ENCODE data around the gene GRAMD1B.

Gene GRAMD1B

DNA sequence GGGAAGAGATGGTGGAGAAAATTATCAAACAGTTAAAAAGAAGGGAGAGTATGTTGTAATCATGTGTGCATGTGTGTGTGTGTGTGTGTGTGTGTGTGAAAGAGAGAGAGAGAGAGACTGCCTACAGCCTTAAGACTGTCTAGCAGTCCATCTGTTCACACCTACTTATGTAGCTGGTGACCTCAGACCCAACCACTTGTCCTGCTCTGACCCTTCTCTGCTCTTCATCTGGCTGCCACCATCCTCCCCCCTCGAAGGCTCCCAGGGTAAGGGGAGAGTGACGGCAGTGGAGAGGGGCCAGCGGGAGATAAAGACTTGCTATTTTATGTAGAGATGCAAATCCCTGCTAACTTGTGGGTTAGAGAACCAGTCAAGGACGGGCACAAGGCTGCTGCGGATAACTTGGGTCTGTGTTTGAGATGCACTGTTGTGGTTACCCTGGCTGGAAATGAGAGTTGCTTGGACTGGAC lies 24.9 kb upstream of the GRAMD1B start:
- peak; percentile 10 for DNase-seq (ENCODE audit: low read depth)
- TF ChIP-seq CTCF (IDR thresholded peaks at IDR 0.05; ENCODE audit: insufficient read depth, low read depth, low read length, missing control alignments) = no peak
- H3K4me3 ChIP-seq (ENCODE audit: low read length) = no peak overlapping the region

GRCh38 chr11:123406441-123407129 lies 23.5 kb upstream of the GRAMD1B start:
- no peak for DNase-seq (ENCODE audit: low read depth)
- no peak for TF ChIP-seq CTCF (IDR thresholded peaks at IDR 0.05; ENCODE audit: insufficient read depth, low read depth, low read length, missing control alignments)
- H3K4me3 ChIP-seq (ENCODE audit: low read length) = no peak overlapping the region

- TF ChIP-seq CTCF (IDR thresholded peaks at IDR 0.05; ENCODE audit: insufficient read depth, low read depth, low read length, missing control alignments) = peak; percentile 84
- no peak overlapping the region for H3K4me3 ChIP-seq (ENCODE audit: low read length)
- DNase-seq (ENCODE audit: low read depth) = peak; percentile 81
These were observed 22.7 kb upstream of the GRAMD1B start for GRCh38 chr11:123407130-123407995.

- H3K4me3 ChIP-seq (ENCODE audit: low read length) = no peak overlapping the region
- no peak for DNase-seq (ENCODE audit: low read depth)
- no peak for TF ChIP-seq CTCF (IDR thresholded peaks at IDR 0.05; ENCODE audit: insufficient read depth, low read depth, low read length, missing control alignments)
These were observed 22.0 kb upstream of the GRAMD1B start for GRCh38 chr11:123407996-123408597.

GRCh38 chr11:123408619-123409455 lies 21.2 kb upstream of the GRAMD1B start:
- no peak overlapping the region for H3K4me3 ChIP-seq (ENCODE audit: low read length)
- TF ChIP-seq CTCF (IDR thresholded peaks at IDR 0.05; ENCODE audit: insufficient read depth, low read depth, low read length, missing control alignments) = no peak
- DNase-seq (ENCODE audit: low read depth) = no peak

- no peak for TF ChIP-seq CTCF (IDR thresholded peaks at IDR 0.05; ENCODE audit: insufficient read depth, low read depth, low read length, missing control alignments)
- no peak for DNase-seq (ENCODE audit: low read depth)
These were observed 20.4 kb upstream of the GRAMD1B start for GRCh38 chr11:123409456-123410217.

More at GRCh38 chr11:123409456-123410217, 20.4 kb upstream of the GRAMD1B start:
- no peak overlapping the region for H3K4me3 ChIP-seq (ENCODE audit: low read length)

All from epithelial cell of esophagus (primary cell).